ENCODE data around the gene TYW1B. TPM values are rescaled to one million over a fixed set of nuclear protein-coding genes. Genes with fewer than 3 reads are reported as not detected.
"Not testable (repeated sequence)": the region's sequence is repeated elsewhere in the genome, so short reads cannot be mapped to it uniquely, and the experiment has no call there.

Gene TYW1B, protein sequence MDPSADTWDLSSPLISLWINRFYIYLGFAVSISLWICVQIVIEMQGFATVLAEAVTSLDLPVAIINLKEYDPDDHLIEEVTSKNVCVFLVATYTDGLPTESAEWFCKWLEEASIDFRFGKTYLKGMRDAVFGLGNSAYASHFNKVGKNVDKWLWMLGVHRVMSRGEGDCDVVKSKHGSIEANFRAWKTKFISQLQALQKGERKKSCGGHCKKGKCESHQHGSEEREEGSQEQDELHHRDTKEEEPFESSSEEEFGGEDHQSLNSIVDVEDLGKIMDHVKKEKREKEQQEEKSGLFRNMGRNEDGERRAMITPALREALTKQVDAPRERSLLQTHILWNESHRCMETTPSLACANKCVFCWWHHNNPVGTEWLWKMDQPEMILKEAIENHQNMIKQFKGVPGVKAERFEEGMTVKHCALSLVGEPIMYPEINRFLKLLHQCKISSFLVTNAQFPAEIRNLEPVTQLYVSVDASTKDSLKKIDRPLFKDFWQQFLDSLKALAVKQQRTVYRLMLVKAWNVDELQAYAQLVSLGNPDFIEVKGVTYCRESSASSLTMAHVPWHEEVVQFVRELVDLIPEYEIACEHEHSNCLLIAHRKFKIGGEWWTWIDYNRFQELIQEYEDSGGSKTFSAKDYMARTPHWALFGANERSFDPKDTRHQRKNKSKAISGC
- total RNA-seq (1 to 10 TPM; 4.7 to 5.1 TPM), polyA plus RNA-seq (1.5 TPM)

- peak within 1 kb of the TSS; percentile 87 to 100 (median 98) for H3K27ac Mint-ChIP-seq
- ChIA-PET POLR2A (interaction anchor here (0.8 to 1.9 kb wide), 3 partner anchors 10 to 694 kb away, joined by 3 to 5 read pairs (median 4); partner anchors contain the start of gene BAZ1B), CTCF (interaction anchor here (0.7 to 1.1 kb wide), 2 partner anchors 87 to 624 kb away, joined by 4 read pairs; no protein-coding TSS in a partner anchor)
- Histone ChIP-seq H3K4me3 (ENCODE audit: low read length) (peak within 1 kb of the TSS; percentile 81), H3K4me1 (ENCODE audit: insufficient read depth, low read length) (peaks cover 18% of the 10 kb centered on the region), H3K27ac (ENCODE audit: low read depth, low read length) (peak within 1 kb of the TSS; percentile 65)
- peak within 1 kb of the TSS; percentile 90 to 98 (median 93) for H3K4me3 Mint-ChIP-seq
- H3K27me3 Mint-ChIP-seq; H3K9me3 Mint-ChIP-seq; H3K36me3 ChIP-seq (ENCODE audit: insufficient read depth, low read length); H3K9me3 ChIP-seq (ENCODE audit: low read length); H3K27me3 ChIP-seq (ENCODE audit: insufficient read depth, low read length, poor library complexity, severe bottlenecking): not testable (repeated sequence)
- peaks cover 7 to 29% (median 8%) of the 10 kb centered on the region in 3 donors for H3K36me3 Mint-ChIP-seq
- H3K4me1 Mint-ChIP-seq = peaks cover 29 to 42% (median 41%) of the 10 kb centered on the region in 3 donors
- peak; percentile 94 to 98 (median 98) for DNase-seq
Measured at GRCh38 chr7:72827839-72828591, at the start of gene TYW1B. Gene TYW1B (minus strand): TSS chr7:72828200. CDS start chr7:72828075, 125 bp downstream.

GRCh38 chr7:72867591-72867990 lies 39.6 kb upstream of the TYW1B start:
- POLR2A ChIA-PET, DNase-seq: not testable (repeated sequence)

GRCh38 chr7:72858846-72859400 lies 30.9 kb upstream of the TYW1B start:
- DNase-seq; POLR2A ChIA-PET; CTCF ChIA-PET; H3K9me3 Mint-ChIP-seq; H3K4me1 Mint-ChIP-seq; H3K4me3 ChIP-seq (ENCODE audit: low read length); H3K9me3 ChIP-seq (ENCODE audit: low read length); H3K36me3 ChIP-seq (ENCODE audit: insufficient read depth, low read length); H3K27ac Mint-ChIP-seq; H3K4me1 ChIP-seq (ENCODE audit: insufficient read depth, low read length); H3K27me3 Mint-ChIP-seq; H3K27ac ChIP-seq (ENCODE audit: low read depth, low read length); H3K27me3 ChIP-seq (ENCODE audit: insufficient read depth, low read length, poor library complexity, severe bottlenecking); H3K36me3 Mint-ChIP-seq; H3K4me3 Mint-ChIP-seq: not testable (repeated sequence)

More at GRCh38 chr7:72867591-72867990, 39.6 kb upstream of the TYW1B start:
- H3K27me3 ChIP-seq (ENCODE audit: insufficient read depth, low read length, poor library complexity, severe bottlenecking); H3K4me1 Mint-ChIP-seq; H3K9me3 ChIP-seq (ENCODE audit: low read length); H3K9me3 Mint-ChIP-seq; H3K4me1 ChIP-seq (ENCODE audit: insufficient read depth, low read length); H3K27ac Mint-ChIP-seq; H3K4me3 Mint-ChIP-seq; H3K4me3 ChIP-seq (ENCODE audit: low read length); H3K27ac ChIP-seq (ENCODE audit: low read depth, low read length); H3K36me3 ChIP-seq (ENCODE audit: insufficient read depth, low read length); CTCF ChIA-PET; H3K36me3 Mint-ChIP-seq: not testable (repeated sequence)
- peaks cover 4 to 11% of the 10 kb centered on the region in 2 donors for H3K27me3 Mint-ChIP-seq

GRCh38 chr7:72857925-72858324 lies 29.9 kb upstream of the TYW1B start:
- H3K27ac Mint-ChIP-seq; H3K4me3 ChIP-seq (ENCODE audit: low read length); H3K36me3 ChIP-seq (ENCODE audit: insufficient read depth, low read length); CTCF ChIA-PET; H3K4me3 Mint-ChIP-seq; H3K27me3 Mint-ChIP-seq; H3K4me1 ChIP-seq (ENCODE audit: insufficient read depth, low read length); H3K4me1 Mint-ChIP-seq; H3K9me3 ChIP-seq (ENCODE audit: low read length); H3K27me3 ChIP-seq (ENCODE audit: insufficient read depth, low read length, poor library complexity, severe bottlenecking); POLR2A ChIA-PET; H3K9me3 Mint-ChIP-seq; H3K36me3 Mint-ChIP-seq; DNase-seq; H3K27ac ChIP-seq (ENCODE audit: low read depth, low read length): not testable (repeated sequence)

DNA sequence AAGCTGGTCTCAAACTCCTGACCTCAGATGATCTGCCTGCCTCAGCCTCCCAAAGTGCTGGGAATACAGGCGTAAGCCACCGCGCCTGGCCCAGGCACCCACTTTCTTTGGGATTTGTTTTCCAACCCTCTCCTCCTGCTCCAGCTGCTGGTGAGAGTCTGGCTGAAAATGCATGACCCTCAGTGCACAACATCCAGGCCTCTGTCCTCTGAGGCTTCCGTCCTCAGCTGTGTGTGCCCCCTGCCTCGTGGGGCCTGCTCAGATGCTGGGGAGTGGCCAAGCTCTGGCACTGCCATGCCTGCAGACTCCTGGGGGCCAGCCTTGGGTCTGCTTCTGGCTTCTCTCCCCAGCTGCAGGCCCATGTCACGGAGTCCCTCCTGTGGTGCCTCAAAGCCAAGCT lies 27.3 kb upstream of the TYW1B start:
- DNase-seq; H3K27ac Mint-ChIP-seq; CTCF ChIA-PET; POLR2A ChIA-PET; H3K9me3 Mint-ChIP-seq; H3K4me1 Mint-ChIP-seq; H3K27me3 Mint-ChIP-seq; H3K4me3 Mint-ChIP-seq; H3K4me1 ChIP-seq (ENCODE audit: insufficient read depth, low read length); H3K27ac ChIP-seq (ENCODE audit: low read depth, low read length); H3K36me3 ChIP-seq (ENCODE audit: insufficient read depth, low read length); H3K36me3 Mint-ChIP-seq; H3K9me3 ChIP-seq (ENCODE audit: low read length); H3K27me3 ChIP-seq (ENCODE audit: insufficient read depth, low read length, poor library complexity, severe bottlenecking); H3K4me3 ChIP-seq (ENCODE audit: low read length): not testable (repeated sequence)

DNA sequence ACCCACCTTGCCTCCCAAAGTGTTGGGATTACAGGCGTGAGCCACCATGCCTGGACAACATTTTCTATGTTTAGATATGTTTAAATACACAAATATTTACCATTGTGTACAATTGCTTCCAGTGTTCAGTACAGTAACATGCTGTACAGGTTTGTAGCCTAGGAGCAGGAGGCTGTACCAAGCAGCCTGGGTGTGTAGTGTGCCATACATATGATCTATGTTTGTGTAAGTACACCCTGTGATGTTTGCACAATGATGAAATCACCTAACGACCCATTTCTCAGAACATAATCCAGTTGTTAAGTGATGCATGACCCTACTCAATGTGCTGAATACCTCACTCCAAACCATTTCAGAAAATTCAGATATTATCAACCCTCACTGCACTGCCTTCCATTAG lies 24.9 kb upstream of the TYW1B start:
- H3K4me1 Mint-ChIP-seq; H3K27ac ChIP-seq (ENCODE audit: low read depth, low read length); H3K4me3 ChIP-seq (ENCODE audit: low read length); H3K27me3 ChIP-seq (ENCODE audit: insufficient read depth, low read length, poor library complexity, severe bottlenecking); H3K9me3 Mint-ChIP-seq; H3K27ac Mint-ChIP-seq; POLR2A ChIA-PET; H3K27me3 Mint-ChIP-seq; CTCF ChIA-PET; DNase-seq; H3K4me3 Mint-ChIP-seq; H3K36me3 Mint-ChIP-seq; H3K36me3 ChIP-seq (ENCODE audit: insufficient read depth, low read length); H3K9me3 ChIP-seq (ENCODE audit: low read length); H3K4me1 ChIP-seq (ENCODE audit: insufficient read depth, low read length): not testable (repeated sequence)

DNA sequence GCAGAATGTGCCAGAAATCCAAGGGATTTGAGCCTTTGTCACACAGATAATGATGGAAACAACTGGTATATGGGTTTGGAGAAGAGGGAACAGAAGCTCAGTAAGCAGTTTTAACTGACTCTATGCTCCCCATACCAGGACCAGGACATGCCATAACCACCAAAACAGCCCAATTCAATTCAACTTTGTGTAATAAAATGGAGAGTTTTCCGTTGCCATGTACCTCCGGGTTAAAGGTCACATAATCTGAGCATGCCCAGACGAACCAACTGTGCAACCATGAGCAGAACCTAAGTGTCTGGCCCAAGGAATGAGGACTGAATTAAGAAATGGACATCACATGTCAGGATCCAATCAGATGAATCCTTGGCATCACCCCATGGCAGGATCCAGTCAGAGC lies 22.7 kb upstream of the TYW1B start:
- H3K4me3 Mint-ChIP-seq; H3K27me3 Mint-ChIP-seq; H3K4me1 Mint-ChIP-seq; H3K36me3 ChIP-seq (ENCODE audit: insufficient read depth, low read length); H3K9me3 Mint-ChIP-seq; H3K27ac Mint-ChIP-seq; H3K4me3 ChIP-seq (ENCODE audit: low read length); CTCF ChIA-PET; H3K9me3 ChIP-seq (ENCODE audit: low read length); H3K4me1 ChIP-seq (ENCODE audit: insufficient read depth, low read length); DNase-seq; H3K27ac ChIP-seq (ENCODE audit: low read depth, low read length); POLR2A ChIA-PET; H3K36me3 Mint-ChIP-seq; H3K27me3 ChIP-seq (ENCODE audit: insufficient read depth, low read length, poor library complexity, severe bottlenecking): not testable (repeated sequence)

DNA sequence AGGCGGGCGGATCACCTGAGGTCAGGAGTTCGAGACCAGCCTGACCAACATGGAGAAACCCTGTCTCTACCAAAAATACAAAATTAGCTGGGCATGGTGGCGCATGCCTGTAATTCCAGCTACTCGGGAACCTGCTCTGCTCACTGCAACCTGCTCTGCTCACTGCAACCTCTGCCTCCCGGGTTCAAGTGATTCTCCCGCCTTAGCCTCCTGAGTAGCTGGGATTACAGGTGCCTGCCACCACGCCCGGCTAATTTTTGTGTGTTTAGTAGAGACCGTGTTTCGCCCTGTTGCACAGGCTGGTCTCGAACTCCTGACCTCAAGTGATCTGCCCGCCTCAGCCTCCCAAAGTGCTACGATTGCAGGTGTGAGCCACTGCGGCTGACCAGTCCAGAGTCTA lies 16.1 kb upstream of the TYW1B start:
- POLR2A ChIA-PET; H3K27me3 Mint-ChIP-seq; H3K4me1 Mint-ChIP-seq; H3K27ac ChIP-seq (ENCODE audit: low read depth, low read length); H3K36me3 ChIP-seq (ENCODE audit: insufficient read depth, low read length); H3K9me3 ChIP-seq (ENCODE audit: low read length); CTCF ChIA-PET; H3K4me3 Mint-ChIP-seq; H3K4me1 ChIP-seq (ENCODE audit: insufficient read depth, low read length); H3K27ac Mint-ChIP-seq; DNase-seq; H3K4me3 ChIP-seq (ENCODE audit: low read length); H3K27me3 ChIP-seq (ENCODE audit: insufficient read depth, low read length, poor library complexity, severe bottlenecking): not testable (repeated sequence)
- Mint-ChIP-seq H3K36me3 (peaks cover 9 to 17% (median 10%) of the 10 kb centered on the region in 3 donors), H3K9me3 (peaks cover 8 to 17% (median 15%) of the 10 kb centered on the region in 5 donors)
